Upper lobe of left lung (tissue), 4 donors: ENCODE data around the gene DPCD.

Source experiments
- POLR2A ChIP-seq, 4 donors: fragments of 450-650 bp; IDR thresholded peaks; one replicate each; pipeline ENCODE4 v1.5.1; 2016 to 2017; ENCODE audit warnings: antibody characterized with exemption in 4 of 4, mild to moderate bottlenecking in 2 of 4
- TF ChIP-seq, protein P1 (sequence below), 6 experiments: fragments of 450-650 bp in 4 of 6; fragments of 200-600 bp in 2 of 6; sonication (generic) in 2 of 6; IDR thresholded peaks; one replicate each; pipeline ENCODE4 v1.5.1; 2016 to 2019; ENCODE audit warnings: antibody characterized with exemption in 6 of 6

- no peak for TF ChIP-seq POLR2A (IDR thresholded peaks at IDR 0.05)
- TF ChIP-seq, protein P1, sequence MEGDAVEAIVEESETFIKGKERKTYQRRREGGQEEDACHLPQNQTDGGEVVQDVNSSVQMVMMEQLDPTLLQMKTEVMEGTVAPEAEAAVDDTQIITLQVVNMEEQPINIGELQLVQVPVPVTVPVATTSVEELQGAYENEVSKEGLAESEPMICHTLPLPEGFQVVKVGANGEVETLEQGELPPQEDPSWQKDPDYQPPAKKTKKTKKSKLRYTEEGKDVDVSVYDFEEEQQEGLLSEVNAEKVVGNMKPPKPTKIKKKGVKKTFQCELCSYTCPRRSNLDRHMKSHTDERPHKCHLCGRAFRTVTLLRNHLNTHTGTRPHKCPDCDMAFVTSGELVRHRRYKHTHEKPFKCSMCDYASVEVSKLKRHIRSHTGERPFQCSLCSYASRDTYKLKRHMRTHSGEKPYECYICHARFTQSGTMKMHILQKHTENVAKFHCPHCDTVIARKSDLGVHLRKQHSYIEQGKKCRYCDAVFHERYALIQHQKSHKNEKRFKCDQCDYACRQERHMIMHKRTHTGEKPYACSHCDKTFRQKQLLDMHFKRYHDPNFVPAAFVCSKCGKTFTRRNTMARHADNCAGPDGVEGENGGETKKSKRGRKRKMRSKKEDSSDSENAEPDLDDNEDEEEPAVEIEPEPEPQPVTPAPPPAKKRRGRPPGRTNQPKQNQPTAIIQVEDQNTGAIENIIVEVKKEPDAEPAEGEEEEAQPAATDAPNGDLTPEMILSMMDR (IDR thresholded peaks at IDR 0.05), result no peak
Observed at GRCh38 chr10:101613646-101614045, 25.5 kb downstream of the DPCD start.
